ENCODE results near the gene ATXN7L2. TPM values are rescaled to one million over a fixed set of nuclear protein-coding genes. Genes with fewer than 3 reads are reported as not detected.

ATXN7L2 gene
- total RNA-seq, 1 donor from 2014 or later: 6.4 TPM

DNA sequence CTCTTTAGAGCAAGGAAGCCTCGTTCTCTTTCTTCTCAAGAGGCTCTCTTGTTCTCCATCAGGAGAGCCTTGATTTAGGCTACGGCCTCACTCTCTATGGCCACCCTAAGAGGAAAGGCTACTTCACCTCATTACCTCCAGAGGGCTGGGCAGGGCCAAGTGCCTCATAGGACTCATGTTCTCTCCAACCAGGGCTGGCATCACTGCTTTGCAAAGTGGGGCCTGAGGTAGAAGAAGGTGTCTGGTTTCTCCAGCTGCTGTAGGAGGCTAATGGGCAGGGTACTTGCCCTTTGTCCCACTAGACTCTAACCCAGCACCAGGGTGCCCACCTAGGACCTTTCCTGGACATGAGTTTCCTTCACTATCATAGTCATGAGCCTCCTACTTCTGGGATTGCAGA is 2.1 kb upstream of the ATXN7L2 start:
- TF ChIP-seq, protein P1, sequence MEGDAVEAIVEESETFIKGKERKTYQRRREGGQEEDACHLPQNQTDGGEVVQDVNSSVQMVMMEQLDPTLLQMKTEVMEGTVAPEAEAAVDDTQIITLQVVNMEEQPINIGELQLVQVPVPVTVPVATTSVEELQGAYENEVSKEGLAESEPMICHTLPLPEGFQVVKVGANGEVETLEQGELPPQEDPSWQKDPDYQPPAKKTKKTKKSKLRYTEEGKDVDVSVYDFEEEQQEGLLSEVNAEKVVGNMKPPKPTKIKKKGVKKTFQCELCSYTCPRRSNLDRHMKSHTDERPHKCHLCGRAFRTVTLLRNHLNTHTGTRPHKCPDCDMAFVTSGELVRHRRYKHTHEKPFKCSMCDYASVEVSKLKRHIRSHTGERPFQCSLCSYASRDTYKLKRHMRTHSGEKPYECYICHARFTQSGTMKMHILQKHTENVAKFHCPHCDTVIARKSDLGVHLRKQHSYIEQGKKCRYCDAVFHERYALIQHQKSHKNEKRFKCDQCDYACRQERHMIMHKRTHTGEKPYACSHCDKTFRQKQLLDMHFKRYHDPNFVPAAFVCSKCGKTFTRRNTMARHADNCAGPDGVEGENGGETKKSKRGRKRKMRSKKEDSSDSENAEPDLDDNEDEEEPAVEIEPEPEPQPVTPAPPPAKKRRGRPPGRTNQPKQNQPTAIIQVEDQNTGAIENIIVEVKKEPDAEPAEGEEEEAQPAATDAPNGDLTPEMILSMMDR (IDR thresholded peaks at IDR 0.05): no peak
- H3K4me3 Mint-ChIP-seq (ENCODE audit: unreplicated experiment): no peak overlapping the region
- H3K36me3 Mint-ChIP-seq (ENCODE audit: unreplicated experiment): peaks cover 3% of the 10 kb centered on the region
- H3K9me3 Mint-ChIP-seq (ENCODE audit: unreplicated experiment): no peaks in the 10 kb centered on the region
- DNase-seq (ENCODE audit: extremely low spot score, unreplicated experiment): no peak
- no peak overlapping the region for H3K27ac Mint-ChIP-seq (ENCODE audit: unreplicated experiment)
- H3K27me3 Mint-ChIP-seq (ENCODE audit: unreplicated experiment): peaks cover 42% of the 10 kb centered on the region
- H3K4me1 Mint-ChIP-seq (ENCODE audit: unreplicated experiment): peaks cover 23% of the 10 kb centered on the region

GRCh38 chr1:109482242-109482641 is 1.5 kb upstream of the ATXN7L2 start:
- H3K27me3 Mint-ChIP-seq (ENCODE audit: unreplicated experiment): peaks cover 42% of the 10 kb centered on the region
- DNase-seq (ENCODE audit: extremely low spot score, unreplicated experiment): no peak
- H3K36me3 Mint-ChIP-seq (ENCODE audit: unreplicated experiment): peaks cover 3% of the 10 kb centered on the region
- no peak overlapping the region for H3K4me3 Mint-ChIP-seq (ENCODE audit: unreplicated experiment)
- H3K27ac Mint-ChIP-seq (ENCODE audit: unreplicated experiment): no peak overlapping the region
- TF ChIP-seq, protein P1 (IDR thresholded peaks at IDR 0.05): no peak
- H3K4me1 Mint-ChIP-seq (ENCODE audit: unreplicated experiment): peaks cover 23% of the 10 kb centered on the region
- H3K9me3 Mint-ChIP-seq (ENCODE audit: unreplicated experiment): no peaks in the 10 kb centered on the region

DNA sequence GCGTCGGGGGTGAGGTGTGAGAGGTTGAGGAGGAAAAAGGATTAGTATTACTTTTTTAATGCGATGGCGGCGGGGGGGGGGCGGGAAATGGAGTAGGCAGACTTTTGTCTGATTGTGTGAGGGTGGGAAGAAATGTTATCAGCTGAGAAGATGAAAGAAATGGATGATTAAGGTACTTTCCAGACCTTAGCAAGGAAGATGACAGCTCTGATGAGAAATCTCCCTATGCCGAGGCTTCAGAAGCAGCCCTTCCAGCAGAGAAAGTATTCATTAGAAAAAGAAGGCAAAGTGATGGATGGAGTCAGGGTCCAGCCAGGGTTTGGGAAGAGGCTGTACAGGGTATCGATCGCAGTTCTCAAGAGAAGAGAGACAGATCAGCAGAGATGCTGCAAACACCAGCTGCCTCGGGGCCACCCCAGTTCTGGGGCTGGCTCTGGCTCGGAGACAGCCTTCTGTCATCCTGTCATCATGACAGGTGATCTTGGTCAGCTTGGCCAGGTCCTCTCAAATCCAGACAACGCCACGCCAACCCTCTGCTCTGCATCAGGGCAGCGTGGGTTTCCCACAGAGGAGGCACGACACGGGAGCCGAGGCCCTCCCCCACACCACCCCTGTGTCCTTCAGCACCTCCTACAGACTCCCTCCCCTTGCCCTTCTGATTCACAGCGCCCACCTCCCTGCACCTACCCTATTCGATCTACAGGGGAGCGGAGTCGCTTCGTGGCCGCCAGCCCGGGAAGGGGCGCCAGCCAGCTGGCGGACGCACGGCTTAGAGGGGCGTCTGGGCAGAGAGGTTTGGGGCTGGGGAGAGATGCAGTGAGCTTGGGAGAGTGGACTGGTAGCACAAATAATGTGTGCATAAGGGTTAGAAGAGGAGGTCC is 674 bp upstream of the ATXN7L2 start:
- peaks cover 23% of the 10 kb centered on the region for H3K4me1 Mint-ChIP-seq (ENCODE audit: unreplicated experiment)
- H3K36me3 Mint-ChIP-seq (ENCODE audit: unreplicated experiment): peaks cover 3% of the 10 kb centered on the region
- peaks cover 39% of the 10 kb centered on the region for H3K27me3 Mint-ChIP-seq (ENCODE audit: unreplicated experiment)
- no peaks in the 10 kb centered on the region for H3K9me3 Mint-ChIP-seq (ENCODE audit: unreplicated experiment)
- peak overlapping the region; percentile 88 for H3K4me3 Mint-ChIP-seq (ENCODE audit: unreplicated experiment)
- H3K27ac Mint-ChIP-seq (ENCODE audit: unreplicated experiment): no peak overlapping the region
- DNase-seq (ENCODE audit: extremely low spot score, unreplicated experiment): no peak
- TF ChIP-seq, protein P1 (IDR thresholded peaks at IDR 0.05): no peak

DNA sequence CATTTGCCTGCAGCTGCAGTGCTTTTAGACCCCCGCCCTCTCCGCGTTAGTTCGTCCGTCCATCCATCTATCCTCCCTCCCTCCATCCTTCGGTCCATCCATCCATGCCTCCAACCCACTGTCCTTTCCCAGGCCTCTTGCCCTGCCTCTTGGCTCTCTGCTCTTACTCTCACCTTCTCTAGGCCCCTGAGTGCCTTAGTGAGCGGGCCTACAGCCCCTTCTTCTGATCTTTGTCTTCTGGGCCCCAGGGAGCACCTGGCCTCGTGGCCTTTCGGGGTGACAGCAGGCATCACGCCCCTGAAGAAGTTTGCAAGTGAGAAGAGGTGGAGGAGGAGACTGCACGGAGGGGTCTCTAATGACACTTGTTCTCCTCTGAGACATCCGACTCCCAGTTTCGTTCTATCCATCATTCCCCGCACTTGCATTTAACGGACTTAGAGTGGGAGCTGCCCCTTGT is 842 bp downstream of the ATXN7L2 start:
- peaks cover 6% of the 10 kb centered on the region for H3K36me3 Mint-ChIP-seq (ENCODE audit: unreplicated experiment)

GRCh38 chr1:109485001-109485400 is 1.3 kb downstream of the ATXN7L2 start:
- H3K9me3 Mint-ChIP-seq (ENCODE audit: unreplicated experiment): no peaks in the 10 kb centered on the region
- peak overlapping the region; percentile 94 for H3K4me3 Mint-ChIP-seq (ENCODE audit: unreplicated experiment)
- H3K36me3 Mint-ChIP-seq (ENCODE audit: unreplicated experiment): peaks cover 6% of the 10 kb centered on the region
- TF ChIP-seq, protein P1 (IDR thresholded peaks at IDR 0.05): no peak
- DNase-seq (ENCODE audit: extremely low spot score, unreplicated experiment): no peak
- peaks cover 21% of the 10 kb centered on the region for H3K27me3 Mint-ChIP-seq (ENCODE audit: unreplicated experiment)
- peaks cover 23% of the 10 kb centered on the region for H3K4me1 Mint-ChIP-seq (ENCODE audit: unreplicated experiment)
- peak overlapping the region; percentile 84 for H3K27ac Mint-ChIP-seq (ENCODE audit: unreplicated experiment)

More for the DNA sequence above, 842 bp downstream of the ATXN7L2 start:
- TF ChIP-seq, protein P1 (IDR thresholded peaks at IDR 0.05): no peak
- H3K4me3 Mint-ChIP-seq (ENCODE audit: unreplicated experiment): peak overlapping the region; percentile 94
- H3K4me1 Mint-ChIP-seq (ENCODE audit: unreplicated experiment): peaks cover 23% of the 10 kb centered on the region
- peaks cover 25% of the 10 kb centered on the region for H3K27me3 Mint-ChIP-seq (ENCODE audit: unreplicated experiment)
- DNase-seq (ENCODE audit: extremely low spot score, unreplicated experiment): no peak
- peak overlapping the region; percentile 84 for H3K27ac Mint-ChIP-seq (ENCODE audit: unreplicated experiment)
- no peaks in the 10 kb centered on the region for H3K9me3 Mint-ChIP-seq (ENCODE audit: unreplicated experiment)

All from osteocyte (in vitro differentiated cells).